CD8-positive, alpha-beta memory T cell (primary cell): ENCODE results near the gene CCL4. TPM values are rescaled to one million over a fixed set of nuclear protein-coding genes. Genes with fewer than 3 reads are reported as not detected.
"Not testable (repeated sequence)": the region's sequence is repeated elsewhere in the genome, so short reads cannot be mapped to it uniquely, and the experiment has no call there.

Experiments
- CTCF ChIA-PET: fragments of 350-600 bp; sonication (Branson Sonifier 250); formaldehyde crosslinking; loops from one replicate; lab custom pipeline; 2021; ENCODE audit warnings: antibody characterized with exemption; lab: Charles Lee
- POLR2A ChIA-PET: fragments of 350-600 bp; sonication (Branson Sonifier 250); formaldehyde crosslinking; loops from one replicate; lab custom pipeline; 2021; ENCODE audit warnings: antibody characterized with exemption; lab: Charles Lee
- DNase-seq, 5 donors: peaks; one replicate each; pipeline versions ENCODE4 v3.0.0 to v3.0.0-alpha.2; 2020 to 2022; ENCODE audit warnings: mixed read lengths in 1 of 5
- H3K27ac ChIP-seq: one replicate; pipeline ENCODE4 v1.7.0; 2013; ENCODE audit warnings: low read depth, mild to moderate bottlenecking, low read length, moderate library complexity
- H3K27me3 ChIP-seq: 2 replicates; pipeline ENCODE4 v1.7.0; 2013; ENCODE audit warnings: low read length, mild to moderate bottlenecking; ENCODE audit not compliant: insufficient read depth, poor library complexity, severe bottlenecking
- H3K36me3 ChIP-seq: 2 replicates; pipeline ENCODE4 v1.7.0; 2013; ENCODE audit warnings: mild to moderate bottlenecking, low read length, moderate library complexity; ENCODE audit not compliant: insufficient read depth
- H3K4me1 ChIP-seq: 2 replicates; pipeline ENCODE4 v1.7.0; 2013; ENCODE audit warnings: mild to moderate bottlenecking, low read length, moderate library complexity; ENCODE audit not compliant: insufficient read depth
- H3K4me3 ChIP-seq: 2 replicates; pipeline ENCODE4 v1.7.0; 2013; ENCODE audit warnings: mild to moderate bottlenecking, low read length
- H3K9me3 ChIP-seq: 2 replicates; pipeline ENCODE4 v1.7.0; 2013; ENCODE audit warnings: mild to moderate bottlenecking, low read length
- H3K27ac Mint-ChIP-seq, 8 donors: one replicate each; pipeline ENCODE4 v1.8.0; 2020 to 2021; ENCODE audit warnings: mixed read lengths in 8 of 8, mild to moderate bottlenecking in 6 of 8, inconsistent platforms in 3 of 8, moderate library complexity in 3 of 8
- H3K27me3 Mint-ChIP-seq, 2 donors: one replicate each; pipeline ENCODE4 v1.8.0; 2020 to 2021; ENCODE audit warnings: mixed read lengths in 2 of 2, mild to moderate bottlenecking in 1 of 2, moderate library complexity in 1 of 2
- H3K36me3 Mint-ChIP-seq, 3 donors: one replicate each; pipeline ENCODE4 v1.8.0; 2020 to 2021; ENCODE audit warnings: mixed read lengths in 3 of 3, inconsistent platforms in 1 of 3, mild to moderate bottlenecking in 1 of 3
- H3K4me1 Mint-ChIP-seq, 3 donors: one replicate each; pipeline ENCODE4 v1.8.0; 2020 to 2021; ENCODE audit warnings: mixed read lengths in 3 of 3, inconsistent platforms in 1 of 3, mild to moderate bottlenecking in 1 of 3
- H3K4me3 Mint-ChIP-seq, 7 donors: one replicate each; pipeline ENCODE4 v1.8.0; 2020 to 2021; ENCODE audit warnings: mixed read lengths in 7 of 7, mild to moderate bottlenecking in 6 of 7, moderate library complexity in 4 of 7, inconsistent platforms in 2 of 7
- H3K9me3 Mint-ChIP-seq, 5 donors: one replicate each; pipeline ENCODE4 v1.8.0; 2020 to 2022; ENCODE audit warnings: mixed read lengths in 5 of 5, mild to moderate bottlenecking in 3 of 5, moderate library complexity in 2 of 5, inconsistent platforms in 1 of 5
- polyA plus RNA-seq: library from polyadenylated mRNA; unstranded; fragments of 300-500 nt; fragmentation: Illumina TruSeq; gene quantifications from one replicate; pipeline ENCODE4 v1.2.3, GENCODE V29; 2021
- total RNA-seq, 2 experiments: library from RNA; stranded (reverse); gene quantifications; one replicate each; pipeline ENCODE4 v1.2.3, GENCODE V29; 2021

CCL4 gene
- total and polyA plus RNA-seq, 3 experiments from 2014 or later = 161 to 1,794 (median 1,703) TPM

DNA sequence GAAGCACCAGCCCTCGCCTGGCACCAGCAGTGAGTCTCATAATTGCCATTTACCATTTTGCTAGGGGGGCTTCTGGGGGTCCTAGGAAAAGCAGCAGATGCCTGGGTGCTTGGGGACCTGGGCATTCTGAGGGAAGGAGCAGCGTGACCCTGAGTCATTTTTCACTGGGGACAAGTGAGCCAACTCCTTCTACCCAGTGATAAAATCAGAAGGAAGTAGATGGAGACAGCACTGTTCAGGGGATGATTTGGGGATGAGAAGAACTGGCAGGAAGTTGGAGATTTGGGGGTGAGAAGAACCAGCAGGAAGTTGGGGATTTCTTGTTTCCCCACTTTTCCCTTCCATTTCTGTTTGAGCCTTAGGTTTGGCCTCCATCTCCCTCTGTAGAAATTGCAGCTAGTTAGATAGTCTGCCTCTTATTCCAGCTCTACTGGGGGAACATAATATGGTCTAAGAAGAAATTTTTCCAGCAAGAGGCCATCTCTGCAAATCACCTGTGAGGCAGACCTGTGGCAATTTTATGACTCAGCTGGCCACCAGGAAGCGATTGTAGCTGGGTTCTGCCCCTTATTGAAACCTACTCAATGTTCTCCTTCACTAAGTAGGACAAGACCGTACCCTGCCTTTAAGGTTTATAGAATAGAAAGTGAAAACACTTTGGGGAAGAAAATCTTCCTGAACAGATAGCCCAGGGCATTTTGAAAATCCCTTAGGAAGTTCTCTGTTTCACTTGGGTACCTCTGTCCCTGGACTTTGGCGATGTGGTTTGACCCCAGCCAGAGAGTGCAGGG lies 21.8 kb upstream of the CCL4 start:
- H3K4me3 Mint-ChIP-seq = peak overlapping the region; percentile 68 to 83 (median 79)
- CTCF ChIA-PET = interaction anchor here (1.2 to 3.0 kb wide), 4 partner anchors 9 to 233 kb away, joined by 3 to 12 read pairs (median 4); partner anchors contain the start of gene CCL4
- Histone ChIP-seq H3K27ac (peak overlapping the region; percentile 84), H3K4me1 (peaks cover 32% of the 10 kb centered on the region)
- not testable (repeated sequence) for H3K27me3 ChIP-seq, H3K9me3 Mint-ChIP-seq, H3K9me3 ChIP-seq, H3K27me3 Mint-ChIP-seq, H3K4me3 ChIP-seq, H3K36me3 ChIP-seq, H3K36me3 Mint-ChIP-seq
- POLR2A ChIA-PET = interaction anchor here (0.7 to 1.2 kb wide), 3 partner anchors 22 to 110 kb away, joined by 3 to 4 read pairs (median 3); partner anchors contain the start of gene CCL4
- peaks cover 54 to 68% (median 55%) of the 10 kb centered on the region in 3 donors for H3K4me1 Mint-ChIP-seq
- DNase-seq = peak in 1 of 5 donors; percentile 33
- H3K27ac Mint-ChIP-seq = peak overlapping the region; percentile 96 to 99 (median 98)

DNA sequence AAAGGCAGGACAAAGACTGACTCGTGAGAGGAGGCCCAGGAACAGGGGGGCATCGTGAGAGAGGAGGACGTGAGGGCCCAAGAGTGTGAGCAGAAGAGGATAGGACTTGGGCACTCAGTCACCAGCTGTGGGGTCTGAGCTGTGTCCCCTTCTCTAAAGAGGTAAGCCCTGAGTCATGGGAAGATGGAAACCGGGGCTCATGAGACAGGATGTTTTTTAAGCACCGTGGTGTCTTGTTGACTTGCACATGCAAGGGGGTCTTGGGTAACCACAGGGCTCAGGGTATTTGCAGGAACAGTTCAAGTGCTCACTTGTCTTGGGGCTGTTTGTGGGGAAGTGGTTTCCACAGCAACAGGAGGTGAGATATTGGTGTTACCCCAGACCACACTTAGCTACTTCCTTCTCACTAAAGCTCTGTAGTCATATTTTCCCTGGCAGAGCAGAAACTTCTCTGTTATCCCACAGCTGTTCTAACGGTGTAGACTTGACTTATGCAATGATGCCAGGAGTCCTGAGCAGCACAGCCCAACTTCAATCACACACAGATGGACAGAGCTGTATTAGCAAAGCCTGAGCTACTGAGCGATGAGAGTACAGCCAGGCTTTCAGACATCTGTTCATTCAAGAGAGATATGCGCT lies 21.0 kb upstream of the CCL4 start:
- H3K27ac ChIP-seq = peak overlapping the region; percentile 84

GRCh38 chr17:36083691-36084090 lies 19.9 kb upstream of the CCL4 start:
- H3K27ac ChIP-seq, CTCF ChIA-PET, H3K9me3 ChIP-seq, POLR2A ChIA-PET, H3K36me3 ChIP-seq, H3K4me3 ChIP-seq, H3K27me3 ChIP-seq, H3K9me3 Mint-ChIP-seq, H3K27me3 Mint-ChIP-seq, DNase-seq, H3K36me3 Mint-ChIP-seq: not testable (repeated sequence)
- H3K4me1 ChIP-seq = peaks cover 32% of the 10 kb centered on the region
- H3K27ac Mint-ChIP-seq = peak overlapping the region; percentile 79 to 99 (median 92)
- H3K4me3 Mint-ChIP-seq = peak overlapping the region in 5 of 7 donors; percentile 5 to 73 (median 59)
- peaks cover 59 to 83% (median 60%) of the 10 kb centered on the region in 3 donors for H3K4me1 Mint-ChIP-seq

More for the DNA sequence above, 21.0 kb upstream of the CCL4 start:
- H3K36me3 Mint-ChIP-seq, H3K27me3 Mint-ChIP-seq, H3K9me3 Mint-ChIP-seq, H3K36me3 ChIP-seq, H3K4me3 ChIP-seq, H3K27me3 ChIP-seq, H3K9me3 ChIP-seq: not testable (repeated sequence)
- H3K4me1 ChIP-seq = peaks cover 32% of the 10 kb centered on the region
- ChIA-PET POLR2A (interaction anchor here (0.7 to 1.2 kb wide), 4 partner anchors 10 to 110 kb away, joined by 3 to 4 read pairs (median 3); partner anchors contain the start of gene CCL4), CTCF (interaction anchor here (0.8 to 3.0 kb wide), 5 partner anchors 10 to 233 kb away, joined by 3 to 12 read pairs (median 4); partner anchors contain the start of gene CCL4)
- Mint-ChIP-seq H3K27ac (peak overlapping the region; percentile 96 to 99 (median 98)), H3K4me3 (peak overlapping the region; percentile 68 to 83 (median 79)), H3K4me1 (peaks cover 55 to 74% (median 56%) of the 10 kb centered on the region in 3 donors)
- DNase-seq = peak; percentile 20 to 92 (median 55)

- H3K4me1 Mint-ChIP-seq = peaks cover 77 to 93% (median 80%) of the 10 kb centered on the region in 3 donors
- H3K9me3 Mint-ChIP-seq = no peaks in the 10 kb centered on the region
- H3K36me3 ChIP-seq = no peaks in the 10 kb centered on the region
- peaks cover 46% of the 10 kb centered on the region for H3K4me1 ChIP-seq
- H3K4me3 ChIP-seq = no peak overlapping the region
- POLR2A ChIA-PET = no interaction called here
- peak overlapping the region; percentile 70 to 95 (median 84) for H3K27ac Mint-ChIP-seq
- DNase-seq = no peak
- no peaks in the 10 kb centered on the region for H3K36me3 Mint-ChIP-seq
- no peaks in the 10 kb centered on the region for H3K27me3 ChIP-seq
- H3K27ac ChIP-seq = no peak overlapping the region
- H3K27me3 Mint-ChIP-seq = no peaks in the 10 kb centered on the region
- CTCF ChIA-PET = interaction anchor here (0.8 to 2.4 kb wide), 2 partner anchors 13 to 22 kb away, joined by 3 to 15 read pairs; no protein-coding TSS in a partner anchor
- no peaks in the 10 kb centered on the region for H3K9me3 ChIP-seq
- peak overlapping the region; percentile 2 to 88 (median 24) for H3K4me3 Mint-ChIP-seq
Observed at GRCh38 chr17:36085765-36086164, 17.9 kb upstream of the CCL4 start.

GRCh38 chr17:36086791-36087190 lies 16.8 kb upstream of the CCL4 start:
- no peak for DNase-seq
- Histone ChIP-seq H3K9me3 (no peaks in the 10 kb centered on the region), H3K4me1 (peaks cover 38% of the 10 kb centered on the region), H3K36me3 (no peaks in the 10 kb centered on the region), H3K27ac (no peak overlapping the region), H3K27me3 (no peaks in the 10 kb centered on the region), H3K4me3 (no peak overlapping the region)
- no peaks in the 10 kb centered on the region for H3K9me3 Mint-ChIP-seq
- no peaks in the 10 kb centered on the region for H3K36me3 Mint-ChIP-seq
- ChIA-PET CTCF (interaction anchor here (0.9 to 2.4 kb wide), 4 partner anchors 12 to 62 kb away, joined by 3 to 15 read pairs (median 3); no protein-coding TSS in a partner anchor), POLR2A (no interaction called here)
- H3K4me3 Mint-ChIP-seq = no peak overlapping the region
- peak overlapping the region in 1 of 8 donors; percentile 39 for H3K27ac Mint-ChIP-seq
- H3K27me3 Mint-ChIP-seq = no peaks in the 10 kb centered on the region
- peaks cover 71 to 88% (median 80%) of the 10 kb centered on the region in 3 donors for H3K4me1 Mint-ChIP-seq

DNA sequence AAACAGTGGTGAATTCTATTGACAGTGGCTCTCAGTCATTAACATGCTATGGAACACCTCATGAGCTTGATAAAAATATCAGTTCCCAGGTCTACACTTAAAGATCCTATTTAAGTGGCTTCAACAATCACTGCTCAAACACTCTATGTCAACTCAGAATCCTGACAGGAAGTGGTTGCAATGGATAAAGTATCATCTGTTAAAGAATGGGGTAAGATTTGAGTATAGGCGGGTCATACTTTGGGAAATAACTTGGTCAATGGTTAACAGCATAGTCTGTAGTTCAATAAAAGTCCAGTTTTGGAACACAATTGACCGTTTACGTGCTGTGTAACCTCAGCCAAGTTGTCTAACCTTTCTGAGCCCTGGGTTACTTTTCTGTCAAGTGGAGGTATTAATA lies 16.2 kb upstream of the CCL4 start:
- H3K27ac ChIP-seq, H3K4me3 ChIP-seq, H3K27me3 ChIP-seq, H3K9me3 Mint-ChIP-seq, H3K27me3 Mint-ChIP-seq, DNase-seq, POLR2A ChIA-PET, H3K9me3 ChIP-seq, H3K36me3 Mint-ChIP-seq, H3K36me3 ChIP-seq: not testable (repeated sequence)
- H3K4me1 ChIP-seq = peaks cover 31% of the 10 kb centered on the region
- CTCF ChIA-PET = interaction anchor here (0.9 to 2.4 kb wide), 3 partner anchors 13 to 61 kb away, joined by 3 to 15 read pairs (median 3); no protein-coding TSS in a partner anchor
- H3K27ac Mint-ChIP-seq = peak overlapping the region in 3 of 8 donors; percentile 33 to 88 (median 81)
- H3K4me3 Mint-ChIP-seq = peak overlapping the region in 1 of 7 donors; percentile 18
- peaks cover 69 to 88% (median 80%) of the 10 kb centered on the region in 3 donors for H3K4me1 Mint-ChIP-seq

- CTCF ChIA-PET = interaction anchor here (0.6 to 2.4 kb wide), 3 partner anchors 15 to 257 kb away, joined by 3 to 15 read pairs (median 4); no protein-coding TSS in a partner anchor
- Histone ChIP-seq H3K4me1 (peaks cover 30% of the 10 kb centered on the region), H3K27ac (peak overlapping the region; percentile 43)
- DNase-seq = peak in 2 of 5 donors; percentile 34 to 75
- H3K27me3 Mint-ChIP-seq, H3K36me3 ChIP-seq, POLR2A ChIA-PET, H3K9me3 ChIP-seq, H3K36me3 Mint-ChIP-seq, H3K4me3 ChIP-seq, H3K27me3 ChIP-seq, H3K9me3 Mint-ChIP-seq: not testable (repeated sequence)
- Mint-ChIP-seq H3K4me1 (peaks cover 69 to 87% (median 78%) of the 10 kb centered on the region in 3 donors), H3K27ac (peak overlapping the region in 7 of 8 donors; percentile 58 to 93 (median 85)), H3K4me3 (peak overlapping the region in 6 of 7 donors; percentile 30 to 55 (median 40))
Observed at GRCh38 chr17:36087897-36088572, 15.6 kb upstream of the CCL4 start.
